GM18517 (cell line): ENCODE results near the gene ABCF1.
"Not testable (repeated sequence)": the region's sequence is repeated elsewhere in the genome, so short reads cannot be mapped to it uniquely, and the experiment has no call there.

Source experiments
- ATAC-seq: cut with Tn5 transposase; IDR thresholded peaks from one replicate; pipeline ENCODE4 v1.9.1; 2021; ENCODE audit warnings: mild to moderate bottlenecking, moderate library complexity; ENCODE audit not compliant: unreplicated experiment

The ABCF1 gene

DNA sequence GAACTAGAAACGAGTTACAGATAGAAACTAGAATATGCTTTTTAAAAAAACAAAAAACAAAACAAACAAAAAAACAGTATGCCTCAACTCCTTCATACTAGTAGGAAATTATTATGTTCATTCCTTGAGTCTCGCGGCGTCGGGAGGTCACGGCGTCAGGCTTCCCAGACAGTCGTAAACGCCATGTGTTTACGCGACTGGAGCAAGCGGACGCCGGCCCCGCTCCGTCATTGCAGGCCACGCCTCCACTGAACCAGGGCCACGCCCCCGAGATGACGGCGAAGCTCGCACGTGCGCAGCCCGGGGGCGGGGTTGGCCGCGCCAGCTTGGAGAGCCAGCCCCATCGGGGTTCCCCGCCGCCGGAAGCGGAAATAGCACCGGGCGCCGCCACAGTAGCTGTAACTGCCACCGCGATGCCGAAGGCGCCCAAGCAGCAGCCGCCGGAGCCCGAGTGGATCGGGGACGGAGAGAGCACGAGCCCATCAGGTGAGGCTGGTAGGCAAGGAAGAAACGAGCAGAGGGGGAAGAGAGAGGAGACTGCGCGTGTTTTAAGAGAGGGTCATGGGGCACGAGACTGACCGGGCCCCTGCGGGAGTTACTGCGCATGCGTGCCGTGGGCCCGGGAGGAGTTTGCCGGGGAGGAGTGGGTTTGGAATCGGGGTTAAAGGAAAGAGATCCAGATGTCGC lies at the start of gene ABCF1:
Gene ABCF1, plus strand, starts transcription at position 368 of the 687 bp plus-strand sequence. Its CDS starts 46 bp downstream, at position 414.
- peak; percentile 87 for ATAC-seq

GRCh38 chr6:30521952-30522351 lies 49.3 kb upstream of the ABCF1 start:
- not testable (repeated sequence) for ATAC-seq

DNA sequence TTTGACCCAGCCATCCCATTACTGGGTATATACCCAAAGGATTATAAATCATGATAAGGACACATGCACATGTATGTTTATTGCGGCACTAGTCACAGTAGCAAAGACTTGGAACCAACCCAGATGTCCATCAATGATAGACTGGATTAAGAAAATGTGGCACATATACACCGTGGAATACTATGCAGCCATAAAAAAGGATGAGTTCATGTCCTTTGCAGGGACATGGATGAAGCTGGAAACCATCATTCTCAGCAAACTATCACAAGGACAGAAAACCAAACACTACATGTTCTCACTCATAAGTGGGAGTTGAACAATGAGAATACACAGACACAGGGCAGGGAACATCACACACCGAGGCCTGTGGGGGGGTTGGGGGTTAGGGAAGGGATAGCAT lies 44.8 kb upstream of the ABCF1 start:
- not testable (repeated sequence) for ATAC-seq

GRCh38 chr6:30529349-30529875 lies 41.8 kb upstream of the ABCF1 start:
- ATAC-seq, result not testable (repeated sequence)

DNA sequence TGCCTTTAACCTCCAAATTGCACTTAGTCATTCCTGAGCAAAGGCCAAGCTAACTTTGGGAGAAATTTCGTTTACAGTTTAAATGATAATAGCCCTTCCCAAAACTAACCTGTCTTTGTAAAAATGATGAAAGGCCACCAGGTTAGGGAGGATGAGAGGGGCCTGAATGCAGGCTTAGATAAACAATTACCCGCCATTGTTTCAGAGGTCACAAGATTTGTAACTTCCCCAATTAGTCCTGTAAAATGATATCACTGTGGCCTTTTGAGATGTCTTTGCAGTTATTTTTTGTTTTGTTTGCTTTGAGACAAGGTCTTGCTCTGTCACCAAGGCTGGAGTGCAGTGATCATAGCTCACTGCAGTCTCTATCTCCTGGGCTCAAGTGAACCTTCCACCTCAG lies 41.2 kb upstream of the ABCF1 start:
- no peak for ATAC-seq

DNA sequence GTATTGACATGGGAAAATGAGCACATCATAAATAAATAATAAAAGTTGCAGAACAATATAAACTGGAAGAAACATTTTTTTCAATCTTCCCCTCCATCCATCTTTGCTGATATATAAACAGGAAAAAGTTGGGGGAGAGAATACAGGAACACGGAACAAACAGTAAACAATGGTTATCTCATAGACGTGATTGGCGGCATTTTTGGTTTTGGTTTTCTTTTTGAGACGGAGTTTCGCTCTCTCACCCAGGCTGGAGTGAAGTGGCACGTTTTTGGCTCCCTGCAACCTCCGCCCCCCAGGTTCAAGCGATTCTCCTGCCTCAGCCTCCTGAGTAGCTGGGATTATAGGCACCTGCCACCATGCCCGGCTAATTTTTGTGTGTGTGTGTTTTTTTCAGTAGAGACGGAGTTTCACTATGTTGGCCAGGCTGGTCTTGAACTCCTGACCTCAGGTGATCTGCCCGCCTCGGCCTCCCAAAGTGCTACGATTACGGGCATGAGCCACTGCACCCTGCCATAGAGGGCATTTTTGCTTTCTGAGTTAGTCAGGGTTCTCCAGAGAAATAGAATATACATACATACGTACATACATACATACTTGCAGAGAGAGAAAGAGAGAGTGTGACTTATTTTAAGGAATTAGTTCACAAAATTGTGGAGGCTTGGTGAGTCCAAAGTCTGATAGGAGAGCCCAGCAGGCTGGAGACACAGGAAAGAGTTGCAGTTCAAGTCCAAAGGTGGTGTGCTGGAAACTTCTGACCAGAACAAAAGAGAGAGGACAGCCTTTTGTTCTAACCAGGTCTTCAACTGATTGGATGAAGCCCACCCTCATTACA lies 37.6 kb upstream of the ABCF1 start:
- ATAC-seq, result no peak

DNA sequence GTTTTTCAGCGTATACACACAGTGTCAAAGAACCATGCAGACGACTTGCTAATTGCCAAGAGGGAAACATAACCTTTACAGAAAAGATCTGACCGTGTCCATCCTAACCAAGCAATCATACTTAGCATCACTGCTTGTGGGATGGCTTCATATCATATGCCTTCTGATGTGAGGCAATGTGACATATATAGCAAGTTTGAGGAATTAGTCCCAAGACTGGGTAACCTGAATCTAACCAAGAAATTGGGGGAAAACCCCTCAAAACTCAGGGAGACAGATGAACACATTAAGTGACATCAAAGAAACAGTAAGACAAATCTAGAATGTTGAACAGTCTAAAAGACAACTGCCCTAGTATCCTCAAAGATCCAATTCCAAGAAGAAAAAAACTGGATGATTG lies 33.3 kb upstream of the ABCF1 start:
- no peak for ATAC-seq

DNA sequence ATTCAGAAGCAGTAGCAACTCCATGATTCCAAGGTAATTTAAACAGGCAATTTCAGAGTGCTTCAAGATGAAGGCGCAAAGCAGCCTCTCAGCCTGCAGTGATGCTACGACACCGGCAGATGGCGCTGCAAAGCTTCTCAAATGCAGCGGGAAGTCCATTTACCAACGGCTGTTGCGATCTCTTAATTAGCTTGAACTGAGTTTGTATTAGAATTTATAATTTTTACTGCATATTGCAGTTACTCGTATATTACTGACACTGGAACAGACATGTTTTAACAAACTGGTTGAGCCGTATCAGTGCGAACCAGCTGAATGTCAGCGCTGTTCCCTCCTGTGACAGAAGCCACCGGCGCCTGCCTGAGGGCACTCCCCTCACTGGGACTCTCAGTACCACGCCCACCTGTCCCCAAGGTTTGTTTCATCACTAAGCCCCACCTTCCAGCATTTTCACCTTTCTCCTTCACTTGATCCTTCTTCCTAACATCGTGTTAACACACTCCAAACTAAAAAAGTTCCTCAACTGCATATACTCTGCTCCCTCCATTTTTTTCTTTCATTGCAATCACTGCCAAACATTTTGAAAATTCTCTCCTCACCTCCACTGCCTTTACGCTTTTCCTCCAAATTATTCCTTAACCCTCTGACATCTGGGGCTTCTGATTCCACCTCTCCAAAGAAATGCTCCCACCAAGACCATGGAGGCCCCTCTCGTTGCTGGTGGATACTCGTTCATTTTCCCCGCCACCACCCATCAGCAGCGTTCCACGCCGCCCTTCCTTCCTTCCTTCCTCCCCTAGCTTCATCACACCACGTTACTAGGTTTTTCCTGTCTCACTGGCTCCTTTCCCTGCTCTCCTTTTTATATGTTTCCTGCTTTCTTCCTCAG lies 29.5 kb upstream of the ABCF1 start:
- ATAC-seq, result no peak

- no peak for ATAC-seq
Measured at GRCh38 chr6:30542404-30542725, 28.9 kb upstream of the ABCF1 start.

DNA sequence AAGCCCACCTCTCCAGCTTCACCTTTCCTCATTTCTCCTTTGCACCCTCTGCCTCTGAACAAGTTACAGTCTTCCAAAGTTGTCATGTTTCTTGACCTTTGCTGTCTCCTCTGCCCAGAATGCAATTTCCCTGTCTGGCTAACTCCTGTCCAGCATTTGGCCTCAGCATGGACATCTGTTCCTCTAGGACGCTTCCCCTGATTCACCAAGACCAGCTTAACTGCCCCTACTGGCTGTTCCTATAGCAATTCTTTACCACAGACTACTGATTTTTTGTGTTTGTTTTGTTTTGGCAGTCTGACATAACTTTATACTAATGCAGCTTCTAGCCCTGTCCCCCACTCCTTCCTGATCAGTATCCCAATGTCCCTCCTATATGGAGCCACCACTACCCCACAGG lies 28.3 kb upstream of the ABCF1 start:
- ATAC-seq, result no peak

GRCh38 chr6:30543821-30544220 lies 27.4 kb upstream of the ABCF1 start:
- ATAC-seq, result no peak

DNA sequence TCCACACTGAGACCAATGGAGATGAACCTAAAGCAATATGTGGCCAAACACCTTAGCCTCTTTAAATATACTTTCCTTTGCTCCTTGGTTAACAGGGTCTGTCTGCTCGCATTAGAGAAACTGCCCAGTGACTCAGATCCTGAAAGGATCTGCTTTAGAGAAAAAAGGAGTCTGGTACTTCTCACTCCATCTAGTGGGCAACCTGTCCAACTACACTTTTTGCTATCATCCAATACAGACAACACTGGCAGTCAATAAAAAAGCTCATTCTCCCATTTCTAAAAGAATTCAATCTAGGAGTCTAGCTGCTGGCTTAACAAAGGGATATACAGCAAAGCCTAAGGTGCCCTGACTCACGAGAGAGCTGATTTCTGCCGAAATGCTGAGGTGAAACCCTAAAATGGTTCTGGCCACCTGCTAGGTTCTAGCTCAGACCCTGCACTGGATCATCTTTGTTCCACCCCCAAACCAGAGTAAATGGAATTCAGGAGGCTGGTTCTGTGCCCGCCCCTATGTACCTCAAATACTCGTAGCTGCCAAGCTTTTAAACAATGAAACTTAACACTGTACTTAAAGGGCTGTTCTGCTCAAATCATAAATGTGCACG lies 26.5 kb upstream of the ABCF1 start:
- no peak for ATAC-seq

DNA sequence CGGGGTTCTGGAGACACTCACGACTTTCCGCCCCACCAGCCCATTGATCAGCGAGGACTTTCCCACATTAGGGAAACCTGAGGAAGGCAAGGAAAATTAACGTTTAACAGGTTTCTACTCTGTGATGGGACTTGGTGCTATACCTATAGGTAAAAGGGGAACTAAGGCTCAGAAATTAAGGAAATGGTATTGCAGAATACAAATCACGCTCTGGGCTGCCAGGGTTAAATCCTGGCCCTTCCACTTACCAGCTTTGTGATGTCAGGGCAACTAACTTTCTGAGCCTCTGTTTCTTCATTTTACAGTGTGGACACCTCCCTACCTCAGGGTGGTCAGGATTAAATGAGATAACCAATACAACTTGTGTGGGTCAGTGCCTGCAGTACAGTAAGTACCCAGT lies 23.8 kb upstream of the ABCF1 start:
- no peak for ATAC-seq

DNA sequence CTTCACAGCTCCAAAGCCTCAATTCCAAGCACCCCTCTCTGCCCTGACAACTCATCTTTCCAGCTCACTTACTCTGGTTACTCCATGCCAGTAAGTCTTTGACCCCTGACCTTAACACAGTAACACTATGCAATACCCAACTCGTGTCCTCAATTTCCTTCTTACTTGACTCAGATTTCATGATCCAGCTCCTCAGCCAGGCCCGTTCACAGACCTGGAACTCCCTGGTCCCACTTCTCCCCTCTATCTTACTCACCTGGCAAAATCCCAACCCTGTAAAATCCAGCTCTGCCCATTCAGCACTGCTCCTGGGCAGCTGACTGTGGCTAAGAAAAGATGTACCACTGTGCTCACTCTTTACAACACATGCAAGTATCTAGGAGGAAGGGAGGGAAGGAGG lies 22.9 kb upstream of the ABCF1 start:
- no peak for ATAC-seq

- ATAC-seq, result no peak
Measured at GRCh38 chr6:30554404-30554803, 16.8 kb upstream of the ABCF1 start.

- ATAC-seq, result no peak
Measured at GRCh38 chr6:30554962-30555815, 16.1 kb upstream of the ABCF1 start.

- ATAC-seq, result peak; percentile 2
Measured at GRCh38 chr6:30555816-30556065, 15.5 kb upstream of the ABCF1 start.

- peak; percentile 62 for ATAC-seq
Measured at GRCh38 chr6:30556066-30556905, 15.0 kb upstream of the ABCF1 start, which contains the start of gene GNL1. TSS of gene GNL1 (minus strand) at chr6:30556489. CDS start at chr6:30556203, 286 bp downstream.
